HepG2 (cell line): Measurements from ENCODE around the gene NABP2. TPM values are rescaled to one million over a fixed set of nuclear protein-coding genes. Genes with fewer than 3 reads are reported as not detected.

Experiments
- KLF12 ChIP-seq: sonication (generic); formaldehyde crosslinking; IDR thresholded peaks from 2 replicates; pipeline ENCODE4 v1.4.0; 2020; ENCODE audit warnings: missing genetic modification reagents, borderline replicate concordance
- PRPF4 ChIP-seq: fragments of 200-400 bp; formaldehyde crosslinking; IDR thresholded peaks from 2 replicates; pipeline ENCODE4 v1.6.1; 2016; ENCODE audit warnings: low read length, low read depth; ENCODE audit not compliant: poor library complexity, severe bottlenecking
- SMARCE1 ChIP-seq: fragments of 450-650 bp; IDR thresholded peaks from 2 replicates; pipeline ENCODE4 v1.6.1; 2017; ENCODE audit warnings: borderline replicate concordance
- ZNF136 ChIP-seq: sonication (generic); formaldehyde crosslinking; IDR thresholded peaks from 2 replicates; pipeline ENCODE4 v1.8.1; 2022; ENCODE audit warnings: low read depth, mild to moderate bottlenecking, moderate library complexity, missing genetic modification reagents
- ZNF264 ChIP-seq: sonication (generic); formaldehyde crosslinking; IDR thresholded peaks from 2 replicates; pipeline ENCODE4 v1.4.0; 2020; ENCODE audit warnings: missing genetic modification reagents
- ZNF564 ChIP-seq: sonication (generic); formaldehyde crosslinking; IDR thresholded peaks from 2 replicates; pipeline ENCODE4 v1.8.1; 2023; ENCODE audit warnings: mild to moderate bottlenecking, missing genetic modification reagents
- ZNF615 ChIP-seq: sonication (generic); formaldehyde crosslinking; IDR thresholded peaks from 2 replicates; pipeline ENCODE4 v1.5.0; 2020; ENCODE audit warnings: mild to moderate bottlenecking, missing genetic modification reagents, borderline replicate concordance
- ZNF619 ChIP-seq: sonication (generic); formaldehyde crosslinking; IDR thresholded peaks from 2 replicates; pipeline ENCODE4 v1.4.0; 2020; ENCODE audit warnings: mild to moderate bottlenecking, missing genetic modification reagents
- ZNF660 ChIP-seq: sonication (generic); formaldehyde crosslinking; IDR thresholded peaks from 2 replicates; pipeline ENCODE4 v1.5.1; 2020; ENCODE audit warnings: mild to moderate bottlenecking, low read depth, missing genetic modification reagents, borderline replicate concordance
- ZNF83 ChIP-seq: sonication (generic); formaldehyde crosslinking; IDR thresholded peaks from 2 replicates; pipeline ENCODE4 v1.4.0; 2020; ENCODE audit warnings: missing genetic modification reagents, mild to moderate bottlenecking, borderline replicate concordance
- polyA plus RNA-seq, 8 experiments: library from polyadenylated mRNA; depleted of rRNA in 3 of 8; stranded (reverse) in 7 of 8; unstranded in 1 of 8; fragments of >200 nt; fragmentation: Illumina TruSeq in 4 of 8; extraction: Trizol in 4 of 8; gene quantifications; 2 replicates each; pipeline versions ENCODE4 v1.2.1 to v1.2.3, GENCODE V29; 2011 to 2016; ENCODE audit warnings: low read depth in 4 of 8, missing spikeins in 1 of 8, mixed read lengths in 1 of 8; ENCODE audit not compliant: insufficient read depth in 1 of 8
- total RNA-seq, 5 experiments: library from RNA; depleted of rRNA; stranded (reverse); fragments of >200 nt; fragmentation: Illumina TruSeq; extraction: Trizol; gene quantifications; 2 replicates each; pipeline ENCODE4 v1.2.3, GENCODE V29; 2016; ENCODE audit warnings: low read depth in 1 of 5
- TF ChIP-seq, protein P1 (sequence below): sonication (generic); formaldehyde crosslinking; conservative IDR thresholded peaks from 2 replicates; pipeline ENCODE4 v1.4.0; 2020; ENCODE audit warnings: missing genetic modification reagents
- TF ChIP-seq, protein P2 (sequence below), 2 experiments: IDR thresholded peaks; 2 replicates each; pipeline ENCODE4 v1.6.1; 2011 to 2012; ENCODE audit warnings: low read length in 2 of 2, borderline replicate concordance in 1 of 2, low read depth in 1 of 2, mild to moderate bottlenecking in 1 of 2, moderate library complexity in 1 of 2
- TF ChIP-seq, protein P3 (sequence below): sonication (generic); formaldehyde crosslinking; conservative IDR thresholded peaks from 2 replicates; pipeline ENCODE4 v1.8.0; 2022; ENCODE audit warnings: mild to moderate bottlenecking, moderate library complexity, missing genetic modification reagents
- TF ChIP-seq, protein P4 (sequence below): sonication (generic); formaldehyde crosslinking; IDR thresholded peaks from 2 replicates; pipeline ENCODE4 v1.4.0; 2020; ENCODE audit warnings: missing genetic modification reagents
- TF ChIP-seq, protein P5 (sequence below): sonication (generic); formaldehyde crosslinking; IDR thresholded peaks from 2 replicates; pipeline ENCODE4 v1.4.0; 2020; ENCODE audit warnings: mild to moderate bottlenecking, missing genetic modification reagents
- TF ChIP-seq, protein P6 (sequence below): sonication (generic); formaldehyde crosslinking; IDR thresholded peaks from 2 replicates; pipeline ENCODE4 v1.4.0; 2020; ENCODE audit warnings: missing genetic modification reagents

Gene NABP2
- total and polyA plus RNA-seq, 2 of the 13 experiments (the other 11 are each of a cell fraction or from before 2014, with no cell fraction given), result 33.2 to 35.5 TPM

DNA sequence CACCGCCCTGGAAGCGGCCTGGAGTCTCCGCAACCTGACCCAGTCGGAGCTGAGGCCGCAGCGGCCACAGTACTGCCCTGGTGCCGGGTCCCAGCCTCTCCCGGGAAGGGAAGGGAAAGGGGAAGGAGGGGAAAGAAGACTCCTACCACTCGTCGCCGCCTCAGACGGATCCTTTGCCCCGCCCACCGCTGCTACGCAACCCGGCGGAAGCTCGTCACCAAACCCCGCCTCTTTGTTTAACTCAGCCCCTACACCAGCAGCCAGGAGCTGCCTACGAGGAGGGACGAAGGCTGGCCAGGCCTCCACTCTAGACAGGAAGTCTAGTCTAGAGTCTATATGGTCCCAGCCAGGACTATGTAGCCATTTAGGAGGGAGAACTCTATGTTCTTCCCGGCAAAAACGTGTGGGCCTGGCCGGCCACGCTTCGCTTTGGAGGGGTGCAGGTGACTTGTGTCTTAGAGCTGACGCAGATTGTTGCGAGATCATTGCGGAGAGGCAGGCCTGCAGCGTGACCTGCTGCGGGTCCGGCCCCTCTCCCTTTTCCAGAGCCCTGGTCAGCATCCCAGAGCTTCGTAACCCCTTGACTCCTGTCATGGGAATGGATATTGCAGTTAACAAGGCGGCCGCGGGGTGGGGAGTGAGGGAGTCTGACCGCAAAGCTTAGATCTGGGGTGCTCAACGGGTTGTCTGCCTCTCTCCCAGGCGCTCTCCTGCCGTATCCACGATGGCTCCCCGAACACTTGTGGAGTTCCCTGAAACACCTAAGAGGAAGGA is 2.2 kb upstream of the NABP2 start, which contains the start of gene RNF41 (continued):
- TF ChIP-seq ZNF615 (no peak), ZNF264 (CRISPR knock-in tag) (peak; percentile 74), ZNF564 (no peak; the same call in 1 of the 2 replicates), PRPF4 (no peak), SMARCE1 (no peak), KLF12 (CRISPR knock-in tag) (peak; percentile 79; the same call in 1 of the 2 replicates), ZNF83 (CRISPR knock-in tag) (no peak), ZNF619 (peak; percentile 86; the same call in 1 of the 2 replicates), ZNF660 (CRISPR knock-in tag) (no peak), ZNF136 (CRISPR knock-in tag) (peak; percentile 82; the same call in 1 of the 2 replicates)
- TF ChIP-seq, protein P1, sequence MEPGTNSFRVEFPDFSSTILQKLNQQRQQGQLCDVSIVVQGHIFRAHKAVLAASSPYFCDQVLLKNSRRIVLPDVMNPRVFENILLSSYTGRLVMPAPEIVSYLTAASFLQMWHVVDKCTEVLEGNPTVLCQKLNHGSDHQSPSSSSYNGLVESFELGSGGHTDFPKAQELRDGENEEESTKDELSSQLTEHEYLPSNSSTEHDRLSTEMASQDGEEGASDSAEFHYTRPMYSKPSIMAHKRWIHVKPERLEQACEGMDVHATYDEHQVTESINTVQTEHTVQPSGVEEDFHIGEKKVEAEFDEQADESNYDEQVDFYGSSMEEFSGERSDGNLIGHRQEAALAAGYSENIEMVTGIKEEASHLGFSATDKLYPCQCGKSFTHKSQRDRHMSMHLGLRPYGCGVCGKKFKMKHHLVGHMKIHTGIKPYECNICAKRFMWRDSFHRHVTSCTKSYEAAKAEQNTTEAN (CRISPR knock-in tag), result peak; percentile 46; the same call in 1 of the 2 replicates
- TF ChIP-seq, protein P2, sequence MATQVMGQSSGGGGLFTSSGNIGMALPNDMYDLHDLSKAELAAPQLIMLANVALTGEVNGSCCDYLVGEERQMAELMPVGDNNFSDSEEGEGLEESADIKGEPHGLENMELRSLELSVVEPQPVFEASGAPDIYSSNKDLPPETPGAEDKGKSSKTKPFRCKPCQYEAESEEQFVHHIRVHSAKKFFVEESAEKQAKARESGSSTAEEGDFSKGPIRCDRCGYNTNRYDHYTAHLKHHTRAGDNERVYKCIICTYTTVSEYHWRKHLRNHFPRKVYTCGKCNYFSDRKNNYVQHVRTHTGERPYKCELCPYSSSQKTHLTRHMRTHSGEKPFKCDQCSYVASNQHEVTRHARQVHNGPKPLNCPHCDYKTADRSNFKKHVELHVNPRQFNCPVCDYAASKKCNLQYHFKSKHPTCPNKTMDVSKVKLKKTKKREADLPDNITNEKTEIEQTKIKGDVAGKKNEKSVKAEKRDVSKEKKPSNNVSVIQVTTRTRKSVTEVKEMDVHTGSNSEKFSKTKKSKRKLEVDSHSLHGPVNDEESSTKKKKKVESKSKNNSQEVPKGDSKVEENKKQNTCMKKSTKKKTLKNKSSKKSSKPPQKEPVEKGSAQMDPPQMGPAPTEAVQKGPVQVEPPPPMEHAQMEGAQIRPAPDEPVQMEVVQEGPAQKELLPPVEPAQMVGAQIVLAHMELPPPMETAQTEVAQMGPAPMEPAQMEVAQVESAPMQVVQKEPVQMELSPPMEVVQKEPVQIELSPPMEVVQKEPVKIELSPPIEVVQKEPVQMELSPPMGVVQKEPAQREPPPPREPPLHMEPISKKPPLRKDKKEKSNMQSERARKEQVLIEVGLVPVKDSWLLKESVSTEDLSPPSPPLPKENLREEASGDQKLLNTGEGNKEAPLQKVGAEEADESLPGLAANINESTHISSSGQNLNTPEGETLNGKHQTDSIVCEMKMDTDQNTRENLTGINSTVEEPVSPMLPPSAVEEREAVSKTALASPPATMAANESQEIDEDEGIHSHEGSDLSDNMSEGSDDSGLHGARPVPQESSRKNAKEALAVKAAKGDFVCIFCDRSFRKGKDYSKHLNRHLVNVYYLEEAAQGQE (IDR thresholded peaks at IDR 0.05; ENCODE audit: borderline replicate concordance in 1 of 2, low read depth in 1 of 2, low read length in 2 of 2), result no peak
- TF ChIP-seq, protein P3, sequence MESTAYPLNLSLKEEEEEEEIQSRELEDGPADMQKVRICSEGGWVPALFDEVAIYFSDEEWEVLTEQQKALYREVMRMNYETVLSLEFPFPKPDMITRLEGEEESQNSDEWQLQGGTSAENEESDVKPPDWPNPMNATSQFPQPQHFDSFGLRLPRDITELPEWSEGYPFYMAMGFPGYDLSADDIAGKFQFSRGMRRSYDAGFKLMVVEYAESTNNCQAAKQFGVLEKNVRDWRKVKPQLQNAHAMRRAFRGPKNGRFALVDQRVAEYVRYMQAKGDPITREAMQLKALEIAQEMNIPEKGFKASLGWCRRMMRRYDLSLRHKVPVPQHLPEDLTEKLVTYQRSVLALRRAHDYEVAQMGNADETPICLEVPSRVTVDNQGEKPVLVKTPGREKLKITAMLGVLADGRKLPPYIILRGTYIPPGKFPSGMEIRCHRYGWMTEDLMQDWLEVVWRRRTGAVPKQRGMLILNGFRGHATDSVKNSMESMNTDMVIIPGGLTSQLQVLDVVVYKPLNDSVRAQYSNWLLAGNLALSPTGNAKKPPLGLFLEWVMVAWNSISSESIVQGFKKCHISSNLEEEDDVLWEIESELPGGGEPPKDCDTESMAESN (CRISPR knock-in tag), result 0 out of 2 replicates have a peak, but pooled peaks have one; percentile 44
- TF ChIP-seq, protein P4, sequence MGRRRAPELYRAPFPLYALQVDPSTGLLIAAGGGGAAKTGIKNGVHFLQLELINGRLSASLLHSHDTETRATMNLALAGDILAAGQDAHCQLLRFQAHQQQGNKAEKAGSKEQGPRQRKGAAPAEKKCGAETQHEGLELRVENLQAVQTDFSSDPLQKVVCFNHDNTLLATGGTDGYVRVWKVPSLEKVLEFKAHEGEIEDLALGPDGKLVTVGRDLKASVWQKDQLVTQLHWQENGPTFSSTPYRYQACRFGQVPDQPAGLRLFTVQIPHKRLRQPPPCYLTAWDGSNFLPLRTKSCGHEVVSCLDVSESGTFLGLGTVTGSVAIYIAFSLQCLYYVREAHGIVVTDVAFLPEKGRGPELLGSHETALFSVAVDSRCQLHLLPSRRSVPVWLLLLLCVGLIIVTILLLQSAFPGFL (CRISPR knock-in tag), result no peak
- TF ChIP-seq, protein P5, sequence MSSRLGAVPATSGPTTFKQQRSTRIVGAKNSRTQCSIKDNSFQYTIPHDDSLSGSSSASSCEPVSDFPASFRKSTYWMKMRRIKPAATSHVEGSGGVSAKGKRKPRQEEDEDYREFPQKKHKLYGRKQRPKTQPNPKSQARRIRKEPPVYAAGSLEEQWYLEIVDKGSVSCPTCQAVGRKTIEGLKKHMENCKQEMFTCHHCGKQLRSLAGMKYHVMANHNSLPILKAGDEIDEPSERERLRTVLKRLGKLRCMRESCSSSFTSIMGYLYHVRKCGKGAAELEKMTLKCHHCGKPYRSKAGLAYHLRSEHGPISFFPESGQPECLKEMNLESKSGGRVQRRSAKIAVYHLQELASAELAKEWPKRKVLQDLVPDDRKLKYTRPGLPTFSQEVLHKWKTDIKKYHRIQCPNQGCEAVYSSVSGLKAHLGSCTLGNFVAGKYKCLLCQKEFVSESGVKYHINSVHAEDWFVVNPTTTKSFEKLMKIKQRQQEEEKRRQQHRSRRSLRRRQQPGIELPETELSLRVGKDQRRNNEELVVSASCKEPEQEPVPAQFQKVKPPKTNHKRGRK, result no peak
- TF ChIP-seq, protein P6, sequence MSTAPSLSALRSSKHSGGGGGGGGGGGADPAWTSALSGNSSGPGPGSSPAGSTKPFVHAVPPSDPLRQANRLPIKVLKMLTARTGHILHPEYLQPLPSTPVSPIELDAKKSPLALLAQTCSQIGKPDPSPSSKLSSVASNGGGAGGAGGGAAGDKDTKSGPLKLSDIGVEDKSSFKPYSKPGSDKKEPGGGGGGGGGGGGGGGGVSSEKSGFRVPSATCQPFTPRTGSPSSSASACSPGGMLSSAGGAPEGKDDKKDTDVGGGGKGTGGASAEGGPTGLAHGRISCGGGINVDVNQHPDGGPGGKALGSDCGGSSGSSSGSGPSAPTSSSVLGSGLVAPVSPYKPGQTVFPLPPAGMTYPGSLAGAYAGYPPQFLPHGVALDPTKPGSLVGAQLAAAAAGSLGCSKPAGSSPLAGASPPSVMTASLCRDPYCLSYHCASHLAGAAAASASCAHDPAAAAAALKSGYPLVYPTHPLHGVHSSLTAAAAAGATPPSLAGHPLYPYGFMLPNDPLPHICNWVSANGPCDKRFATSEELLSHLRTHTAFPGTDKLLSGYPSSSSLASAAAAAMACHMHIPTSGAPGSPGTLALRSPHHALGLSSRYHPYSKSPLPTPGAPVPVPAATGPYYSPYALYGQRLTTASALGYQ, result peak; percentile 60
